Activated T-cell treated with anti-CD3 and anti-CD28 coated beads for 48 hours (primary cell): ENCODE results near the gene GTF3C5.

Experiments used
- DNase-seq: peaks from one replicate; pipeline ENCODE4 v3.0.0-alpha.2; 2020; ENCODE audit warnings: low read depth

Gene GTF3C5

GRCh38 chr9:133031130-133031422, 279 bp downstream of the GTF3C5 start:
- no peak for DNase-seq

- peak; percentile 20 for DNase-seq
Observed at GRCh38 chr9:133031496-133031911, 707 bp downstream of the GTF3C5 start.

- no peak for DNase-seq
Observed at GRCh38 chr9:133032171-133032570, 1.4 kb downstream of the GTF3C5 start.

GRCh38 chr9:133035669-133036068, 4.9 kb downstream of the GTF3C5 start:
- DNase-seq: no peak

- no peak for DNase-seq
Observed at GRCh38 chr9:133037775-133038515, 7.1 kb downstream of the GTF3C5 start.

- DNase-seq: peak; percentile 42
Observed at GRCh38 chr9:133040892-133041479, 10.2 kb downstream of the GTF3C5 start.

- no peak for DNase-seq
Observed at GRCh38 chr9:133041958-133042357, 11.2 kb downstream of the GTF3C5 start.

GRCh38 chr9:133042676-133043075, 11.9 kb downstream of the GTF3C5 start:
- no peak for DNase-seq

- DNase-seq: no peak
Observed at GRCh38 chr9:133043449-133044035, 12.7 kb downstream of the GTF3C5 start.

- DNase-seq: no peak
Observed at GRCh38 chr9:133044125-133044524, 13.3 kb downstream of the GTF3C5 start.

GRCh38 chr9:133044661-133045060, 13.9 kb downstream of the GTF3C5 start:
- no peak for DNase-seq

- DNase-seq: no peak
Observed at GRCh38 chr9:133045132-133045531, 14.3 kb downstream of the GTF3C5 start.

GRCh38 chr9:133046196-133046899, 15.6 kb downstream of the GTF3C5 start:
- no peak for DNase-seq

GRCh38 chr9:133046900-133047295, 16.1 kb downstream of the GTF3C5 start:
- DNase-seq: no peak

- no peak for DNase-seq
Observed at GRCh38 chr9:133048595-133048994, 17.8 kb downstream of the GTF3C5 start.

GRCh38 chr9:133049043-133049442, 18.2 kb downstream of the GTF3C5 start:
- no peak for DNase-seq

- DNase-seq: no peak
Observed at GRCh38 chr9:133050142-133050541, 19.3 kb downstream of the GTF3C5 start.

GRCh38 chr9:133050781-133051180, 20.0 kb downstream of the GTF3C5 start:
- DNase-seq: no peak

GRCh38 chr9:133051281-133051900, 20.6 kb downstream of the GTF3C5 start:
- no peak for DNase-seq

GRCh38 chr9:133051966-133052539, 21.3 kb downstream of the GTF3C5 start:
- DNase-seq: no peak

- DNase-seq: no peak
Observed at GRCh38 chr9:133054194-133054890, 23.5 kb downstream of the GTF3C5 start.

- DNase-seq: no peak
Observed at GRCh38 chr9:133054966-133055365, 24.2 kb downstream of the GTF3C5 start.
